Cardiac septum (tissue), 1 donor: ENCODE measurements around the gene NPY4R. TPM values are rescaled to one million over a fixed set of nuclear protein-coding genes. Genes with fewer than 3 reads are reported as not detected.
"Not testable (repeated sequence)": the region's sequence is repeated elsewhere in the genome, so short reads cannot be mapped to it uniquely, and the experiment has no call there.

ENCODE experiments used
- DNase-seq: peaks from one replicate; pipeline ENCODE4 v3.0.0-alpha.2; 2020; ENCODE audit warnings: low spot score
- intact Hi-C: fragments of 100-400 bp; cut with DNase I; formaldehyde crosslinking; loops from one replicate; pipeline ENCODE4 v1.14.0; 2022
- total RNA-seq: library from RNA; stranded (reverse); fragmentation: NEBNext Ultra II Directional; extraction: Animal tissue kit (Norgen Biotek cat#: 25700); gene quantifications from one replicate; pipeline ENCODE4 v1.2.1, GENCODE V29; 2021
- donor health status: DM: no; HTN: no; CAD: no.

NPY4R gene
- total RNA-seq, 1 donor from 2014 or later, result not detected

DNA sequence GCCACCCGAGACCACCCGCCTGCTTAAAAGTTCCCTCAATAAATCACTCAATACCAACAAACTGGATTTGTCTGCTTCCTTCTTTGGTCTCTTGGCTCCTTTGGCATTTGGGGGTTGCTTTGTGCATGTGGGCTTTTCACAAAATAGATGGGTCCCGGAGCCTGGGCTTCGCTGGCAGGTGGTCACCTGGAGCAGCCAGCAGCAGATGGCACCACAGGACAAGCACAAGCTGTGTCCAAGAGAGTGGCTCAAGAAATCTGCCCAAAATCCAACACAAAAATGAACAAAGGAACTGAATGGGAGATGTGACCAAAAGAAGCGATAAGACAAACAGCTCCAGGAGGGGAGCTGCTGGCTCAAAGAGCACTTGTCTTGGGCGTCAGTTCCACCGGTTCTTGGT lies 6.2 kb downstream of the NPY4R start:
- intact Hi-C loops, DNase-seq: not testable (repeated sequence)

DNA sequence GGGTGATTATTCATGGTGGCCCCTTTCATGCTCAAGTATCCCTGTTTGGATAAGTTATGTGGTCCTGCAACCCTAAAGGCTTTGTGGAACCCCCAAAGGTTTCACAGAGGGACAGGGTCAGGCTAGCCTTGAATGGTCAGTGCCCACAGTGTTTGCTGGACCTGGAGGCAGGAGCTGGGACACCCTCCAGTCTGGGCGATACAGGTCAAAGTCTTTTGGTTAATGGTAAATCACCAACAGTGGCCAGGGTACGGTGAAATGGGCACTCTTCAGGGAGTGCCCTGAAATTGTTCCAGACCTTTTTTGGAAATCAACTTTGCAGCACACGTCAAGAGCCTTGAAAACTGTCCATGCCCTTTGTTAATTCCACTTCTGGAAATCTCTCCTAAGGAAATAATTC lies 8.7 kb downstream of the NPY4R start:
- DNase-seq, intact Hi-C loops: not testable (repeated sequence)

DNA sequence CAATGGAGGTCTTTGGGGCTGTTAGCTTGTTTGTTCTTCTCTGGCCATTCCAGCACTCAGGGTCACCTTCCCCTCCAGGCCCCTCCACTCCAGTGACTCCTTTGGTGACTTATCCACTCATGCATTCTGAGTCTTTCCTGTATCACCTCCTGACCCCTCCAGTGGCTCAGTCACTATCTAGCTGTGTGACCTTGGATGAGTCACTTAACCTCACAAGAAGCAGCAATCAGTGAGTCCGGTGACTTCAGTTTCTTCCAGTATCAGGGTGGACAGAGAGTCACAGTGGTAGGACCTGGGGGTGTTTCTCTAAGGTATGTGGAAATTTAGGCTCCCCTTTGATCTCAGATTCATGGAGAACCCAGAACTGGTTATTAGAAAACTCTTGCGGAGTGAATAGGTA lies 9.8 kb downstream of the NPY4R start:
- DNase-seq, intact Hi-C loops: not testable (repeated sequence)

DNA sequence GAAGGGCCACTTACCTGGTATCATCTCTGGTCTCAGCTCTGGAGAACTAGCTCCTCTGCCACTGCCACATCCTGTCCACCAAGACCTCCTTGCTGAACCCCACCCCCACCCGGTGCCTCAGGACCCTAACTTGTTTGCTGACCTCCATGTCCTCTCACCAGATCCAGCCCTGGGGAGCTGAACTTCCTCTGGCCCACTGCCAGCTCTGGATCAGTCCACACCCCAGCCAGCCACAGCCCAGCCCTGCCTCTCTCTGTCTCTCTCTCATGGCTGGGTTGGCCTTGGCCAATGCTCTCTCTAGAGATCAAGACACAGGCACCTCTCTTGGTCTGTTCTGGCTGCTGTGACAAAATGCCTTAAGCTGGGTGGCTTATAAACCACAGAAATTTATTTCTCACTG lies 14.4 kb downstream of the NPY4R start:
- intact Hi-C loops, DNase-seq: not testable (repeated sequence)

GRCh38 chr10:46450829-46451228 lies 14.9 kb downstream of the NPY4R start:
- DNase-seq, intact Hi-C loops: not testable (repeated sequence)

GRCh38 chr10:46447439-46447838 lies 18.3 kb downstream of the NPY4R start:
- DNase-seq, intact Hi-C loops: not testable (repeated sequence)

- intact Hi-C loops, result not testable (repeated sequence)
Observed at GRCh38 chr10:46445389-46446122, 20.2 kb downstream of the NPY4R start.

DNA sequence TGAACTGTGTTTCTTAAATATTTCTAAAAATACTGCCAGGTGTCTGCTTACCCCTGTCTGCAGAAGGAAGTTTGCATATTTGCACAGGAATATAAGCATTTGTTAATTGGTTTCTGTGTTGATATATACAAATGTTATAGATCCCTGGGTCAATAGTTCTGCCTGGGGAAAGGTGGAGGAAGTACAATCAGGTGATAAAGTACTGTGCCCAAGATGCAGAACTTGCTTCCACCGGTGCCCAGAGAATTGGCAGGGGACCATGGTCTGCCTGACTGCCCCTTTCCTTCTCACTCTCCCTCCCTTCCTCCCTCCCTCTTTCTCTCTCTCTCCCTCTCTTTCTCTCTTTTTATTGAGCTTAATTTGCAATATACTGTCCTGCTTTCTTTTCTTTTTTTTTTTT lies 22.3 kb downstream of the NPY4R start:
- DNase-seq, intact Hi-C loops: not testable (repeated sequence)

More at GRCh38 chr10:46445389-46446122, 20.2 kb downstream of the NPY4R start:
- not testable (repeated sequence) for DNase-seq

DNA sequence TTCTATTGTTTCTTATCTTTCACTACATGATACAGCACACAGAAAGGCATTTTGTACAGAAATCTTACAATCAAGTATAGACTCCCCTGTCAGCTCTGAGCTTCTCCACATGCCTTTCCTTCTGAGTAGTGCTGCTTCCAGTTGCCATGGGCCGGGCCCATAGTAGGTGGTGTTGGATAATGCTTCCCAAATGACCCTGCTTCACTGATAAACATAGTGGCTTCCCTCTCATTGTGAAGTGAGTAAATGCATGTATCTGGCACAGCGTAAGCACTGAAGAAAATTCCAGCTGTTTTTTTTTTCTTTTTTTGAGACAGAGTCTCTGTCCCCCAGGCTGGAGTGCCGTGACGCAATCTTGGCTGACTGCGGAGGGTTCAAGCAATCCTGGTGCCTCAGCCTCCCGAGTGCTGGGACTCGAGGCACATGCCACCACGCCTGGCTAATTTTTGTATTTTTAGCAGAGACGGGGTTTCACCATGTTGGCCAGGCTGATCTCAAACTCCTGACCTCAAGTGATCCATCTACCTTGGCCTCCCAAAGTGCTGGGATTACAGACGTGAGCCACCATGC lies 23.0 kb downstream of the NPY4R start:
- DNase-seq, intact Hi-C loops: not testable (repeated sequence)

GRCh38 chr10:46441837-46442278 lies 23.9 kb downstream of the NPY4R start:
- DNase-seq, result not testable (repeated sequence)

DNA sequence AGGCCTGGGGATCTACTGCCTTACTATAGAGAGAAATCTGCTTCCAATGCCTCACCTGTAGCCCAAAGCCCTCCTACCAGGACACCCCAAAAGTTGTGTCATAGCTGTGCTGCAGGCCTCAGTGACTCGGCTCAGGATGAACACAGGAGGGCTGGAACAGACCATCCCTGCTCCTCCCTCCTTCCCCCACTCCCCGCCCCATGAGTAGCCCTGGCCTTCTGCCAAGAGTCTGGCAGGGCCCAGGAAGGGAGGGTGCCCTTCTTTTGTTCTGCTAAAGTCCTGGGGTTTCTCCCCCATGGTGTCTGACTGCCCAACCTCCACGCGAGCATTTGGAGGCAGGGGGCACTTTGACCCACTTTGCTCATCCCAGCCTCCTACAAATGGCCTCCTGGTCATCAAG lies 24.8 kb downstream of the NPY4R start:
- not testable (repeated sequence) for DNase-seq

More at GRCh38 chr10:46441837-46442278, 23.9 kb downstream of the NPY4R start:
- intact Hi-C loops, result not testable (repeated sequence)

GRCh38 chr10:46423550-46423949 lies 42.2 kb downstream of the NPY4R start:
- DNase-seq, intact Hi-C loops: not testable (repeated sequence)

More for the DNA sequence above, 24.8 kb downstream of the NPY4R start:
- intact Hi-C loops, result not testable (repeated sequence)

DNA sequence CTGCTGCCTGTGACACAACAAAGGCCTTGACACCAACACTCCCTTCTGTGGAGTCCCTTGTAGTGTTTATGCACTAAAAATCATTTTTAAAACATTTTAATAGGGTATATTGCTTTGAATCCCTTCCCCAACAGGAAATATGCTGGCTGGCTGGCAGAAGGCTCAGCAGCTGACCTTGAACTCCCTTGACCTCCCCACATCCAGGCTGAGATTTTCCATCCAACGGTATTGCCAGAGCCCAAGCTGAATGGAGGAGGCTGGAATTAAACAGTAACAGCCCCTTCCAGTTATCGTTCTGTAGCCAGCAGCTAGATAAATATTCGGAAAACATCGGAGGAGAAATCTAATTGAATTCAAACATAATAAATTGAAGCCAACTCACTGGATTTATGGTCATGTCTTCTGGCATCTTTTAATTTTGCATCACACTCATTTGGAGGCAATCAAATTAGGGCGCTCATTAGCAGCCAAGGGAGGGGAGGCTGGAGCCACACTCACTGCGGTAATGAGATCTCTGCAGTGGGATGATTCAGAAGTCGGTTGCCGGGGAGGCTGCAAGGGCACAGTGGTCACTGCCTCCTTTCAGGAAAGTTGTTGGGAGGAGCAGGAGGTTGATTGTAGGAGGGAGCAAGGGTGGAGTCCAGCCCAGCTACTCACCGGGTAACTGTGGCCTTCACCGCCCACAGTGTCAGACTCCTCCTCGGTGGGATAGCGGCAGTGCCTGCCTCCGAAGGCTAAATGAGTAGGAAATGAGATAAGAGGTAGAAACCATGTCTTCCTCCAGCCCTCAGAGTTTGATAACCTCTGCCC lies 46.0 kb downstream of the NPY4R start:
- intact Hi-C loops, DNase-seq: not testable (repeated sequence)

DNA sequence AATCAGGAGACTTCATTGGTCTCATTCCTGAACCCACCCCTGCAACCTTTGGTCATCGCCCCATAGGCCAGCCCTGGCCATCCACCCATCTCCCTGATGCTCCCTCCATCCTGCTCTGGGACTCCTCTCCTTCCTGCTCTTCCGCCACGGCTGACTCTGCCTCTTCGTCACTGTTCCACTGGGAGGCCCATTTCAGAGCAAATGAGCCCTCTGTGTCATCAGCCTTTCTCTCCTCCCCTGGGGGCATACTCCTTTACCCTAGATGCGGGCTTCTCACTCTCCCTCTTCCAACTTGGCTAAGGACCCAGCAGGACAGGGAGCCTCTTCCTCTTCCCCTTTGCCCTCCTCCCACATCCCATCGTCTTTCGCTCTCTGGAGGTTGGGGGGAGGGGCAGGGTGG lies 47.5 kb downstream of the NPY4R start:
- DNase-seq, intact Hi-C loops: not testable (repeated sequence)

DNA sequence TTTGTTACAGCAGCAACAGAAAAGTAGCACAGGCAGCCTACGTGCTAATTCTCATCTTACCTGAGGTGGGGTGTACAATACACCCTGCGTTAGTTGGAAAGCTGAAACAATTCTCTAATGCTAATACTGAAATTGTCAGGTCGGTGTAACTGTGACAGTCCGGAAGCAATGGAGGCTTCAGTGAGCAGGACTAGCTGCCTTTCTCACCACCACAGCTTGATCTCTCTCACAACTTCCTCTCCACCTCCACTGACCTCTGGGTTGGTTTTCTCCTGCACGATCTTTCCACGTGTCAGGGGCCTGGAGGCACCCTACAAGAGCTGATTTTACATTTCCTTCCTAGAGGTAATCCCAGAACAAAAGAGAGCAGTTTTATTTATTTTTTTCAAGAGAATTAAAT lies 50.5 kb downstream of the NPY4R start:
- intact Hi-C loops, DNase-seq: not testable (repeated sequence)

DNA sequence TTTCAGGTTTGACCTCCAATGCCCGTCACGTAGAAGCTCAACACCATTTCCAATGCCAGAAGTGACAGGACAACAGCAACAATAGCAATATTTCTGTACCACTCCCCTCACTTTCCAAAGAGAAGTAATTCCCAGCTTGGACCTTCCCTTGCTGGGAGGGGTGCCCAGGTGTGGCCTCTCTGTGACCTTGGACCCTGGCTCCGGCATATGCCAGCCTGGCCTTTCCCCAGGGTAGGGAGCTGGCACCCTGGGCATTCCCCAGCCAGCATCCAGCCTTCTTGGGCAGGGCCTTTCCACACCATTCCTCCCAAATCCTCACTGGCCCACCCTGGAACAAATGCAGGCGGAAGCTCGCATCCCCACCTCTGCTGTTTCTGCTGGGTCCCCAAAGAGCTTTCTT lies 53.1 kb downstream of the NPY4R start:
- DNase-seq, intact Hi-C loops: not testable (repeated sequence)

GRCh38 chr10:46411123-46411522 lies 54.6 kb downstream of the NPY4R start:
- intact Hi-C loops, DNase-seq: not testable (repeated sequence)
